NCI-H2196 (cell line): ENCODE results near the gene RGS7.

Experiments used
- DNase-seq: peaks from one replicate; lab custom pipeline; 2025; ENCODE audit not compliant: unreplicated experiment; lab: John Stamatoyannopoulos, UW

The RGS7 gene

GRCh38 chr1:241356519-241357365 lies at the start of gene RGS7:
Gene RGS7, minus strand, starts transcription at chr1:241357205.
- peak; percentile 55 for DNase-seq

- DNase-seq = no peak
Observed at GRCh38 chr1:241406421-241406820, 49.4 kb upstream of the RGS7 start.

- no peak for DNase-seq
Observed at GRCh38 chr1:241401156-241401555, 44.2 kb upstream of the RGS7 start.

DNA sequence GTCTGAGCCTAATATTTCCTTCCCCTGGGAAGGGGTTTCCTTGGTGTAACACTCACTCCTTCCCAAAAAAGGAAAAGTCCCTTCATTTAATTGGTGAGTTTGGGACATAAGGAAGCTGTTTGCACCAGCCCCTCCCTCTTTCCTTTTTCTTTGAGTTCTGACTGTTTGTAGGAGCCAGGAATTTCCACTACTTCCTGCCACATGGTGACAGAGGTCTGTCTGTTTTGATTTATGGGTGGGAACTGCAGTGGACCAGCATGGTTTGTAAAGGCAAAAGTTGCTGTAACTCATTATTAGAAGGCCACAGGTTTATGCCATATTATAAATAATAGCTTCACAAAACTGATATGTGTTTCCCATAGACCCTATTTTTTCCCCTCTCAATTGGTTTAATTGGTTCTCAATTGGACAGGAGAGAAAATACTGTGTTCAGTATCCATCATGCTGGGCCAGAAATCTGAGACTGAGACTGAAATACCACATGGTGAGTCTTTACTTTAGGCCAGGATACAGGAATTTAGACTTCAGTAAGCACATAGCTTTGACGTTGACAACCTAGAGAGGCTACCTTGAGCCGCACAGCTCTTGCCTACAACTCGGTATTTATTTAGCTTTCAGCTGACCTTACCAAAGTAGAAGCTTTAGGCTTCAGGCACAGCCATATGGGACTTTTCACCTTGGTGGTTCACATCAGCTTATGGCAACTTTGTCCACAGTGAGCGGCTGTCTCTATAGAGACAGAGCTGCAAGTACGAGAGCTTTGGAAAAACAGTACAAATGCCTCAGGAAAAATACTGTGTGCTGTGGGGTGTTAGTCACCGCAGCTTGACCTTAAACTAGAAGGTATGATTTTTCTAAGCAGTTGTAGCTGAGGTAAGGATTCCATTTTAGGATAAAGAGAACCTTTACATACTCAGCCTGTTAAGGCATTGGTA lies 40.0 kb upstream of the RGS7 start:
- no peak for DNase-seq

DNA sequence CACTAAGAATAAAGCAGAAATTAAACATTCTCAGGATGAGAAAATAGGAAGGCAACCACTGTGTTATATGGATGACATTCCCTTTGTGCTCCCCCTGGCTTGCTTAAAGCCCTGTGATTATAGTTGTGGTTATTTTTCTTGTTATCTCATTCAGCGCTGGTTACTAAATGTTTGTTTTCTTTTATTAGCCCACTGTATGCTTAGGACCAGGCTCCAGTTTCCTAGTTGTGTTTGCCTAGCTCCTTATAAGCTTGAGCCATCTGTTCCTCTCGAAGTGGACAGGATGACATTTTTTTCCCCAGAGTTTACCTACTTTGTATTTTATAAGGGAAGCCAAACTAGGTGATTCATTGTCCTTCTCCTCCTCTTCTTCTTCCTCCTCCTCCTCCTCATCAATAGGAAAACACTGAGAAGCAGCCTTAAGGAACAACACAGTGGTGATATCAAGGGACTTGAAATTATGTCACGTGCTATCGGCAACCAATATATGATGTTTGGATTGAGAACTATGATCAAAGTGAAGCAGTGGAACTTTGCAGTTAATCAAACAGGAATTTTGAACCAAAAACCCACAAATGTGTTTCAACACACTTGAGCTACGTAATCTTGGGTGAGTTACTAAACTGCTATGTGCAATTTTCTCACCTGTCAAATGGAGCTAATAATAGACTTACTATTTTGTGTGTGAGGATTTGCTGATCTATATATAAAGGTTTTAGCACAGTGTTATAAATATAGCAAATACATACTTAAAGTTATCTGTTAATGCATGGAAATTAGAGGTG lies 35.1 kb upstream of the RGS7 start:
- DNase-seq = peak; percentile 22

GRCh38 chr1:241390526-241390925 lies 33.5 kb upstream of the RGS7 start:
- DNase-seq = no peak

GRCh38 chr1:241389400-241389799 lies 32.4 kb upstream of the RGS7 start:
- DNase-seq = no peak

DNA sequence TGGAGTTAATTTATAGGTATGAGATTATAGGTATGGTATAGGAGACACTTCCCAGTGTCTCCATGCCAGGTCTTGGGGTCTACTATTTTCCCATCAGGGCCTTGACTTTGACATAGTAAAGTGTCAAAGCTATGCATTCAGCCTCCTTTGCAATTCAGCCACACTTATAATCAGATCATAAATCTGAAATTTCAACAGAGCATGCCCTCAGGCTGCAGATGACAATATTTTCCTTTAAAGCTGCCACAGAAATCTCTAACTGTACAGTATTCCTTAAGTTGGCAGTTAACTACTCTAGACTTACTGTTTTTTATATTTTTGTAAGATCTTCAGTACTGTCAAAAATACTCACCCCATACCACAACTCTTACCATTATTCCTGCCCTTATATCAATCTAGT lies 30.2 kb upstream of the RGS7 start:
- DNase-seq = no peak

DNA sequence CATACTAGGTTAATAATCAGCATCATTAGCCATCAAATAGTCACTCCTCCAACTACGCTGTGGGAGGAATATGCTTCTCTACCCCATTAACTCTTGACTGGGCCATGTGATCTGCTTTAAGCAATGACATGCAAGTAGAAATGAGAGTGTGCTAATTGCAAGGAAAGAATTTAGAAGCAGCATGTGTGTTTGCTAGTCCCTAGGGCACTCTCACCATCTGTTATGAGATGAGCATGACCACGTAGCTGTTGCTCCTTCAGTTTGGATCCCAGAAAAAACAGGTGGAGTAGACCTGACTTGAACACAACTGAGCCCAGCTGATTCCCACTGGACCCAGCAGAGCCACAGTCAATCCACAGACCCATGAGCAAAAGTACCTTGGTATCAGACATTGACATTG lies 19.7 kb upstream of the RGS7 start:
- no peak for DNase-seq

- DNase-seq = no peak
Observed at GRCh38 chr1:241375886-241376285, 18.9 kb upstream of the RGS7 start.

DNA sequence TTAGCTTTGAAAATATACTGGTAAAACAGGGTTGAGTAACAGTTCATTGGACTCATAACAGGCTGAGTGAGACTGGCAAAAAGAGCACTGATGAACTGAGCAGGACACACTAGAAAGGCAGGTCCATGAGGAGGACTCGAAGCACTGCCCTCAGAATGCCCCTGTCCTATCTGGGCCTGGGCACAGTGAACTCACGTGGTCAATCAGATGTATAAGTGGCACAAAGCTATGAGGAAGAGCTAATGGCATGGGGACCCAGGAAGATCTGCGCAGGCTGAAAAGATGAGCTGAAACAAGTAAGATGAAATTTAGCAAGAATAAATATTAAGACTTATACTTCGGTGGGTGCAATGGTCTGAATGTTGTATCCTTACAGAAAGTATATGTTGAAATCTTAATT lies 9.2 kb upstream of the RGS7 start:
- DNase-seq = no peak

DNA sequence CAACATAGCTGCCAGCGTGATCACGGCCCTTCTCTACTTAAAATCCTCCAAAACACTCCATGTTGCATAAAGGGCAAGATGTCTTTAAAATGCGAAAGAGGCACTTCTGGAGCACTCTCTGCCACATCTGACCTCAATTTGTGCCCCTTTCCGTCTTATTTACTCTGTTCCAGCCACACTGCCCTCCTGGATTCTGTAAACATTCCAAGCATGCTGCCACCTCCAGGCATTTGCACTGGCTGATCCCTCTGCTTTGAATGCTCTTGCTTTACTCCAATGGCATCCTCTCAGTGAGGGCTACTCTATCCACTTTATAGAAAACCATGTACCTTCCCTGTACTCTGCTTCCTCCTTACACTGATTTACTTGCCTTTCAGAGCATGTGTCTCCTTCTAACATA lies 5.3 kb upstream of the RGS7 start:
- DNase-seq = no peak

- no peak for DNase-seq
Observed at GRCh38 chr1:241357366-241358340, 648 bp upstream of the RGS7 start.

GRCh38 chr1:241356187-241356518 lies 852 bp downstream of the RGS7 start:
- no peak for DNase-seq

- no peak for DNase-seq
Observed at GRCh38 chr1:241355311-241356010, 1.5 kb downstream of the RGS7 start.

GRCh38 chr1:241352401-241352800 lies 4.6 kb downstream of the RGS7 start:
- peak; percentile 3 for DNase-seq

GRCh38 chr1:241351841-241352240 lies 5.2 kb downstream of the RGS7 start:
- DNase-seq = no peak

- no peak for DNase-seq
Observed at GRCh38 chr1:241343956-241344355, 13.0 kb downstream of the RGS7 start.

GRCh38 chr1:241336335-241336734 lies 20.7 kb downstream of the RGS7 start:
- DNase-seq = no peak

DNA sequence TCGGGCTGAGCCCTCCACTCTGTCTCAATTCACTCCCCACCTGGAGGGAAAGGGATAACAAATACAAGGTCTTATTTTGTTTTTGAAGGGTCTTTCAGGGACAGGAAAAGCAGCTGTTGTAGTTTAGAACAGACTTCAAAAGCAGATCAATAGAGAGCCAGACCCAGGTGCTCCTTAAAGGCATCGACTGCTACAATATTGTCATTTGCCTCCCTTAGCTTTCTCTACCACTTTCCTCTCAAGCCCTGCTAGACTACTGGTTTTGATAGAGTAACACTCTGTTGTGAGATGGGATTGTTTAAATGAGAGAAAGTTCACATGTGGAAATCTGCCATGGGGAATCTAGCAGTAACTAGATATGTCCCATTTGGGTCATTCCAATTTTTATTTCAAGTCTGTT lies 24.0 kb downstream of the RGS7 start:
- no peak for DNase-seq
